A673 (cell line): ENCODE measurements around the gene SNF8.
"Not testable (repeated sequence)": the region's sequence is repeated elsewhere in the genome, so short reads cannot be mapped to it uniquely, and the experiment has no call there.

Experiments
- EZH2 ChIP-seq: fragments of 200-600 bp; sonication (generic); IDR thresholded peaks from 2 replicates; pipeline ENCODE4 v1.6.1; 2017; ENCODE audit warnings: borderline replicate concordance, low read depth, mild to moderate bottlenecking, mixed read lengths, antibody characterized with exemption, low read length; ENCODE audit not compliant: poor library complexity, severe bottlenecking
- TF ChIP-seq, protein P1 (sequence below): fragments of 300-800, 200-600 bp; sonication (generic); conservative IDR thresholded peaks from 2 replicates; pipeline ENCODE4 v1.5.1; 2017; ENCODE audit warnings: low read depth, mild to moderate bottlenecking, antibody characterized with exemption, low read length, moderate library complexity, mixed read lengths

- TF ChIP-seq, protein P1, sequence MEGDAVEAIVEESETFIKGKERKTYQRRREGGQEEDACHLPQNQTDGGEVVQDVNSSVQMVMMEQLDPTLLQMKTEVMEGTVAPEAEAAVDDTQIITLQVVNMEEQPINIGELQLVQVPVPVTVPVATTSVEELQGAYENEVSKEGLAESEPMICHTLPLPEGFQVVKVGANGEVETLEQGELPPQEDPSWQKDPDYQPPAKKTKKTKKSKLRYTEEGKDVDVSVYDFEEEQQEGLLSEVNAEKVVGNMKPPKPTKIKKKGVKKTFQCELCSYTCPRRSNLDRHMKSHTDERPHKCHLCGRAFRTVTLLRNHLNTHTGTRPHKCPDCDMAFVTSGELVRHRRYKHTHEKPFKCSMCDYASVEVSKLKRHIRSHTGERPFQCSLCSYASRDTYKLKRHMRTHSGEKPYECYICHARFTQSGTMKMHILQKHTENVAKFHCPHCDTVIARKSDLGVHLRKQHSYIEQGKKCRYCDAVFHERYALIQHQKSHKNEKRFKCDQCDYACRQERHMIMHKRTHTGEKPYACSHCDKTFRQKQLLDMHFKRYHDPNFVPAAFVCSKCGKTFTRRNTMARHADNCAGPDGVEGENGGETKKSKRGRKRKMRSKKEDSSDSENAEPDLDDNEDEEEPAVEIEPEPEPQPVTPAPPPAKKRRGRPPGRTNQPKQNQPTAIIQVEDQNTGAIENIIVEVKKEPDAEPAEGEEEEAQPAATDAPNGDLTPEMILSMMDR, result not testable (repeated sequence)
- TF ChIP-seq EZH2, result not testable (repeated sequence)
These were observed 614 bp upstream of the SNF8 start for GRCh38 chr17:48945261-48945651.
